ENCODE results near the gene C12orf76. TPM values are rescaled to one million over a fixed set of nuclear protein-coding genes. Genes with fewer than 3 reads are reported as not detected.

C12orf76 gene
- total and polyA plus RNA-seq, 10 of the 15 experiments (the other 5 are each of a cell fraction or from before 2014, with no cell fraction given), result 3.6 to 20.4 (median 10.7) TPM

DNA sequence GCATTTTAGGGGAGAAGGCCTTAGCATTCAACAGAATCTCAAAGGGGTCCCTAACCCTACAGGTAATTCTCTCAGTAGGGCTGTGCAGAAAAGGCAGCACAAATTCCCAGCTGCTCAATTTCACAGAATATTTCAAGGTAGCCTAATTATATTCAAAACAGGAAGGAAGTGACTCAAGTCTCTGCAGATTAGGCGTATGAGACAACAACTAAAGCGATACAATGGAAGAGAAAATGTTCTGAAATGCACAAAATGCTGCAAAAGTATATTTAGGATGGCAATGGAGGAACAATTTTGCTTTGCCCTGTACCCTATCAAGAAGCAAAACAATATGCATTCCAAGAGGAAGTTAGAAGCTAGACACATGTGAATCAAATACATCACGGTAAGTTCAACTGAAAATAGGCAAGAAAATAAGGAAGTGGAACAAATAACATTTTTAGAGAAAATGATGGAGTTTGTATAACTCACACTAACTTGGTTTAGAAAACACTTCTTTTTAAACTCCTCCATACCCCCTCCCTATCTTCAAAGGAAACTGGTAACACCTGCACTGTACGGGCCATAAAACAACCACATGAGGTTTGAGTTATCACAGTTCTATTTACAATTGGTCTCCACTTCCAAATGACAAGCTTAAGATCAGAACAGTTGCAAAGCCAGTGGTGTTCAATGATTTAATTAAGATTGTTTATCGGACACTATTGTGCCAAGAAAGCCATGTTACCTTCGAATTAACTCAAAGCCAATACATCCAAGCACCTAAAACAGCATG lies 53.7 kb downstream of the C12orf76 start:
- CTCF ChIA-PET, result interaction anchor here (0.5 to 1.6 kb wide), 8 partner anchors 8 to 96 kb away, joined by 3 to 5 read pairs (median 3); no protein-coding TSS in a partner anchor
- DNase-seq (ENCODE audit: low read depth, low spot score) (no peak), ATAC-seq (no peak), FAIRE-seq (no peak)
- POLR2A ChIA-PET, result interaction anchor here (0.6 to 2.0 kb wide), 6 partner anchors 9 to 767 kb away, joined by 3 to 16 read pairs (median 3); no protein-coding TSS in a partner anchor
- peaks cover 52% of the 10 kb centered on the region for H3K79me2 ChIP-seq (ENCODE audit: control insufficient read depth, insufficient read depth, low read length)
- RAD21 ChIA-PET (ENCODE audit: unreplicated experiment), result interaction anchor here (0.9 to 3.5 kb wide), 8 partner anchors 10 to 95 kb away, joined by 3 to 17 read pairs (median 4); no protein-coding TSS in a partner anchor
- peaks cover 5% of the 10 kb centered on the region; the same call in 1 of the 2 replicates for H3K4me1 ChIP-seq (ENCODE audit: control insufficient read depth, insufficient read depth, low read length)
- no peaks in the 10 kb centered on the region for H3K27me3 ChIP-seq (replicated peaks in 1 of 2; ENCODE audit: control insufficient read depth in 2 of 2, insufficient read depth in 2 of 2, low read length in 1 of 2)
- SMC1A ChIA-PET (ENCODE audit: uncharacterized antibody, unreplicated experiment), result interaction anchor here (1.0 to 2.8 kb wide), 8 partner anchors 10 to 30 kb away, joined by 3 to 29 read pairs (median 6); no protein-coding TSS in a partner anchor
- intact Hi-C loops (cut with micrococcal nuclease; ENCODE audit: unreplicated experiment) (no loop called here), in situ Hi-C loops (cut with MboI) (no loop called here)
- H3K36me3 ChIP-seq (ENCODE audit: control insufficient read depth in 2 of 2, insufficient read depth in 2 of 2, low read length in 1 of 2), result peaks cover 0 to 6% of the 10 kb centered on the region in 2 experiments; a peak in 1 of 4 replicates
- no peaks in the 10 kb centered on the region for H3K9me3 ChIP-seq (replicated peaks; ENCODE audit: control insufficient read depth, insufficient read depth, low read length)
- H4K20me1 ChIP-seq (ENCODE audit: control insufficient read depth, insufficient read depth), result no peaks in the 10 kb centered on the region
- no peak overlapping the region; the same call in 1 of the 2 replicates for H2AFZ ChIP-seq (ENCODE audit: control insufficient read depth, low read depth, low read length)
- H3K4me2 ChIP-seq (ENCODE audit: control insufficient read depth, insufficient read depth), result peak overlapping the region; percentile 99
- peak overlapping the region; percentile 87 for H3K27ac ChIP-seq (ENCODE audit: control insufficient read depth, insufficient read depth)
- peak overlapping the region; percentile 89 for H3K9ac ChIP-seq (ENCODE audit: control insufficient read depth, insufficient read depth, low read length)
- WGBS (ENCODE audit: insufficient coverage, insufficient replicate concordance, low lambda C conversion rate, missing lambda C conversion rate), result under 1% methylated on average over 6 of the region's 6 CpGs
- TSS peak; percentile 49 for BruUV-seq (replicated peaks)
- peak overlapping the region; percentile 86 for H3K4me3 ChIP-seq
- TF ChIP-seq SIN3A (IDR thresholded peaks at IDR 0.05; ENCODE audit: low read depth, low read length), result 0 out of 2 replicates have a peak, but pooled peaks have one; percentile 35
- TF ChIP-seq BCL11A (IDR thresholded peaks at IDR 0.05; ENCODE audit: low read depth, low read length), result no peak
- TF ChIP-seq ESRRA (IDR thresholded peaks at IDR 0.05; ENCODE audit: low read length), result no peak
- TF ChIP-seq TAF1 (IDR thresholded peaks at IDR 0.05; ENCODE audit: borderline replicate concordance, low read depth, low read length), result no peak
- TF ChIP-seq ZNF207 (IDR thresholded peaks at IDR 0.05; ENCODE audit: borderline replicate concordance), result no peak
- no peak for TF ChIP-seq HCFC1 (IDR thresholded peaks at IDR 0.05; ENCODE audit: low read length)
- TF ChIP-seq, protein P1, sequence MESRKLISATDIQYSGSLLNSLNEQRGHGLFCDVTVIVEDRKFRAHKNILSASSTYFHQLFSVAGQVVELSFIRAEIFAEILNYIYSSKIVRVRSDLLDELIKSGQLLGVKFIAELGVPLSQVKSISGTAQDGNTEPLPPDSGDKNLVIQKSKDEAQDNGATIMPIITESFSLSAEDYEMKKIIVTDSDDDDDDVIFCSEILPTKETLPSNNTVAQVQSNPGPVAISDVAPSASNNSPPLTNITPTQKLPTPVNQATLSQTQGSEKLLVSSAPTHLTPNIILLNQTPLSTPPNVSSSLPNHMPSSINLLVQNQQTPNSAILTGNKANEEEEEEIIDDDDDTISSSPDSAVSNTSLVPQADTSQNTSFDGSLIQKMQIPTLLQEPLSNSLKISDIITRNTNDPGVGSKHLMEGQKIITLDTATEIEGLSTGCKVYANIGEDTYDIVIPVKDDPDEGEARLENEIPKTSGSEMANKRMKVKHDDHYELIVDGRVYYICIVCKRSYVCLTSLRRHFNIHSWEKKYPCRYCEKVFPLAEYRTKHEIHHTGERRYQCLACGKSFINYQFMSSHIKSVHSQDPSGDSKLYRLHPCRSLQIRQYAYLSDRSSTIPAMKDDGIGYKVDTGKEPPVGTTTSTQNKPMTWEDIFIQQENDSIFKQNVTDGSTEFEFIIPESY (IDR thresholded peaks at IDR 0.05), result no peak
- no peak for TF ChIP-seq STAT3 (IDR thresholded peaks at IDR 0.05; ENCODE audit: low read depth, low read length)
- TF ChIP-seq CEBPB (IDR thresholded peaks at IDR 0.05; ENCODE audit: borderline replicate concordance in 1 of 2, low read depth in 2 of 2, low read length in 2 of 2), result no peak
- no peak for TF ChIP-seq HDGF (IDR thresholded peaks at IDR 0.05)
- no peak for TF ChIP-seq CBX5 (IDR thresholded peaks at IDR 0.05; ENCODE audit: low read depth)
- no peak for TF ChIP-seq HDAC6 (IDR thresholded peaks at IDR 0.05; ENCODE audit: unreplicated experiment)
- 0 out of 4 replicates have a peak, but pooled peaks of 1 of the 2 experiments have one; percentile 11 for TF ChIP-seq BHLHE40 (IDR thresholded peaks at IDR 0.05; ENCODE audit: borderline replicate concordance in 1 of 2, low read depth in 2 of 2, low read length in 1 of 2)
- TF ChIP-seq MEF2A (IDR thresholded peaks at IDR 0.05; ENCODE audit: insufficient read depth, low read depth, low read length), result no peak
- TF ChIP-seq, protein P2, sequence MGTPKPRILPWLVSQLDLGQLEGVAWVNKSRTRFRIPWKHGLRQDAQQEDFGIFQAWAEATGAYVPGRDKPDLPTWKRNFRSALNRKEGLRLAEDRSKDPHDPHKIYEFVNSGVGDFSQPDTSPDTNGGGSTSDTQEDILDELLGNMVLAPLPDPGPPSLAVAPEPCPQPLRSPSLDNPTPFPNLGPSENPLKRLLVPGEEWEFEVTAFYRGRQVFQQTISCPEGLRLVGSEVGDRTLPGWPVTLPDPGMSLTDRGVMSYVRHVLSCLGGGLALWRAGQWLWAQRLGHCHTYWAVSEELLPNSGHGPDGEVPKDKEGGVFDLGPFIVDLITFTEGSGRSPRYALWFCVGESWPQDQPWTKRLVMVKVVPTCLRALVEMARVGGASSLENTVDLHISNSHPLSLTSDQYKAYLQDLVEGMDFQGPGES (IDR thresholded peaks at IDR 0.05), result no peak
- TF ChIP-seq IKZF1 (conservative IDR thresholded peaks at IDR 0.05), result no peak
- TF ChIP-seq ETV6 (conservative IDR thresholded peaks at IDR 0.05 in 1 of 2, IDR thresholded peaks at IDR 0.05 in 1 of 2; ENCODE audit: borderline replicate concordance in 1 of 2, low read depth in 1 of 2), result peak in 1 of 2 experiments; percentile 55; a peak in 1 of 4 replicates
- TF ChIP-seq SRF (IDR thresholded peaks at IDR 0.05; ENCODE audit: low read depth in 2 of 2, low read length in 2 of 2), result no peak
- TF ChIP-seq NFYB (IDR thresholded peaks at IDR 0.05; ENCODE audit: insufficient read depth, low read depth, low read length), result no peak

Data from GM12878 (cell line).